ENCODE results near the gene SAP30BP. TPM values are rescaled to one million over a fixed set of nuclear protein-coding genes. Genes with fewer than 3 reads are reported as not detected.

SAP30BP gene
- total RNA-seq, 8 experiments from 2014 or later: 52.5 to 106 (median 75.2) TPM

DNA sequence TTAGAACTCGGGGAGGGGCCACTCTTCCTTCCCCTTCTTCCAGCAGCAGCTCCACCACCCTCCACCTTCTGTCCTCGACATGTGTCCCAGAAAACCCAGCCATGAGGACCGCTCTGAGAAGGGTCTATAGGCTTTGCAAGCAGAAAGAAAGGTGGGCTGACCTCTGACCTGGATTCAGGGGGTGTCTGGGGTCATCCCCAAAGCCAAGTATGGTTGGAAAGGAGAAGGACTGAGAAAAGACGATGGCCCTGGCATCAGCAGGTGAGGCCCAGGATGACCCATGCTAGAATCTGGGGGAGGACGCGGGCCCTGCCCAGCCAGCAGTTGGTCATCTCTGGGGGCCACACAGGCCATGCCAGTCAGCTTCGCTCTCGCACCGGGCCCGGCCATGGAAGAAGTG, 40.0 kb upstream of the SAP30BP start:
- no peak for ATAC-seq (replicated peaks in 6 of 8)
- Histone ChIP-seq H3K4me1 (replicated peaks in 1 of 2) (peaks cover 6 to 8% of the 10 kb centered on the region in 2 donors), H3K4me3 (no peak overlapping the region), H3K27ac (no peak overlapping the region)
- 81 to 100% (median 90%) methylated on average over 3 to 6 of the region's 10 CpGs; no CpG with 5 or more reads in 6 of the 10 experiments for WGBS, 10 experiments
- in situ Hi-C loops (cut with MboI; ENCODE audit: low pct_unique_long_range_greater_than_20kb in 2 of 9, low sequenced_read_pairs in 9 of 9, unreplicated experiment in 9 of 9): no loop called here

DNA sequence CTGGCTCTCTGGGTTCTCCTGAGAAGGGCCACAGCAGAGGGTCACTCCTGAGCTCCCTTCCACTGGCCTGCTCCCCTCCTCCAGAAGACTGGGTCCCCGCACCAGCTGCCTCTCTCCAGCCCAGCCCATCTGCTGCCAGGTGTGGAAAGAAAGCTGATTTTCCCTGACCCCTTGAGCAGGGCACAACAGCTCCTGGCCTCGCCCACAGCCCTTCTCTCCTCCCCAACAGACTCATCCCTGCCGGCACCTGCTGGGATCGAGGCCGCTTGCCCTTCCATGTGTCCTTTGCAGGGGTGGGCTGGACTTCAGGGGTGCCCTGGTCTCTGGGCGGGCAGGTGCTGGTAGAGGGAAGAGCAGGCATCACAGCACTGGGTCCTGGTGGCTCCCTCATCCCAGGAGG, 38.7 kb upstream of the SAP30BP start:
- in situ Hi-C loops (cut with MboI; ENCODE audit: low pct_unique_long_range_greater_than_20kb in 2 of 9, low sequenced_read_pairs in 9 of 9, unreplicated experiment in 9 of 9): no loop called here
- WGBS, 10 experiments: 80 to 100% methylated on average over 1 of the region's 6 CpGs; no CpG with 5 or more reads in 8 of the 10 experiments
- ATAC-seq (replicated peaks in 6 of 8): no peak
- no peak overlapping the region for H3K4me3 ChIP-seq
- no peak overlapping the region for H3K27ac ChIP-seq
- peaks cover 5 to 7% of the 10 kb centered on the region in 2 donors for H3K4me1 ChIP-seq (replicated peaks in 1 of 2)

DNA sequence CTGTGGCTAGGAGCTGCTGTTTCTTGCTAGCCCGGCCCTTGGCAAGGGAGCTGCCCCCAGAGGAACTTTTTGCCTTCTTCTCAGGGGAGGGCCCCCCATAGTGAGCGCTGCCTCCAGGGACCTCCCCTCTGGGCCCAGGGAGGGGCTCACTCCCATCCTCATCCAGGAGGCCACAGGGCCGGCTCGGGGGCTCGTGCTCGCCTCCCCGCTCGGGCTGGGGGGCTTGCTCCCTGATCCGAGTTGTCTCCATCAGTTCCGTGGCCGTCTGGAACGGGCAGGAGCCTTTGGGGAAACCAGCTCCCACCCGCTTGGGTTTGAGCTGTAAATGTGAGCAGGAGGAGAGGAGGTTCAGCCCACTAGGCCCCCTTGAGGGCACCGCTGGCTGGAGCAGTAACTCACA, 38.0 kb upstream of the SAP30BP start:
- in situ Hi-C loops (cut with MboI; ENCODE audit: low pct_unique_long_range_greater_than_20kb in 2 of 9, low sequenced_read_pairs in 9 of 9, unreplicated experiment in 9 of 9): no loop called here

DNA sequence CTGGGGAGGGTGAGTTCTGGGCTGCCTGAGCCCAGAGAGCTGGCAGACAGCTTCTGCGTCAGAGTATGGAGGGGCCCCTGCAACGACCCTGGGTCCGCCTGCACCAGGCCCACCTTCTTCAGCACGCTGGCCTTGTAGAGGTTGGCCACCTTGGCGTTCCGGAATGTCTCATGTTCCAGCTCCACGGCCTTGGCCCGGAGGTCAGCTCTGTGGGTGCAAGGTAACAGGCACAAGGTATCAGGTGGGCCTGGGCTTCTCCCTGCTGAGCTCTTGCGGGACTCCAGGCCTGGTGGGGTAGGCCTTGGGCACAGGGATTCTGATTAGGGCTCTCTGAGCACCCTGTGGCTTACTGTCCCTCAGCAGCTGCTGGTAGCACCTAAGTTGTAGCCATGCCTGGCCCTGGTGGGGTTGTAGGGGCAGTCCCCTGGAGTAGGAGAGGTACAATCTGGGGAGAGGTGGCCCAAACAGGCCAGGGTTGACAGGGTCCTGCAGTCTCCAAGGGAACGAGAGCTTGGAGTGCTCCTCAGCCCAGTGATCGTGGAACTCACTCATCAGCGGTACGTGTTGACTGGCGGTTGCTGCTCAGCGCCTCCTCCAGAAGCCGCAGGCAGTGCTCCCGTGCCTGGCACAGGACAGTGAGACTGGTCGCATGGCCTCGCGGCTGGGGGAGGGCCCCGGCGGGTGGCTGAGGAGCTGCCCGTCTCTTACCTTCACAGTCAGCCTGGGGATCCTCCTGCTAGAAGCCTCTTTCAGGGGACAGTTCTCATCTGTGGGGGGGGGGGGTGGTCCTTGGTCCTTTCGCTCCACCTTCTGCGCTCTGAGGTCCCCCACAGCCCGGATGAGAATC, 36.8 kb upstream of the SAP30BP start:
- ATAC-seq (replicated peaks in 6 of 8): no peak
- H3K4me1 ChIP-seq (replicated peaks in 1 of 2): peaks cover 19% of the 10 kb centered on the region in 2 donors
- in situ Hi-C loops (cut with MboI; ENCODE audit: low pct_unique_long_range_greater_than_20kb in 2 of 9, low sequenced_read_pairs in 9 of 9, unreplicated experiment in 9 of 9): no loop called here

More for the DNA sequence above, 38.0 kb upstream of the SAP30BP start:
- 60 to 91% methylated on average over 2 to 9 of the region's 14 CpGs; no CpG with 5 or more reads in 8 of the 10 experiments for WGBS, 10 experiments
- Histone ChIP-seq H3K4me3 (no peak overlapping the region), H3K4me1 (replicated peaks in 1 of 2) (peaks cover 10 to 13% of the 10 kb centered on the region in 2 donors), H3K27ac (no peak overlapping the region)
- no peak for ATAC-seq (replicated peaks in 6 of 8)

GRCh38 chr17:75631353-75631752, 35.8 kb upstream of the SAP30BP start:
- Histone ChIP-seq H3K4me3 (no peak overlapping the region), H3K27ac (no peak overlapping the region), H3K4me1 (replicated peaks in 1 of 2) (peaks cover 19% of the 10 kb centered on the region in 2 donors)
- no peak for ATAC-seq (replicated peaks in 6 of 8)
- 100% methylated on average over 2 of the region's 27 CpGs; no CpG with 5 or more reads in 9 of the 10 experiments for WGBS, 10 experiments
- in situ Hi-C loops (cut with MboI; ENCODE audit: low pct_unique_long_range_greater_than_20kb in 2 of 9, low sequenced_read_pairs in 9 of 9, unreplicated experiment in 9 of 9): no loop called here

More for the DNA sequence above, 36.8 kb upstream of the SAP30BP start:
- Histone ChIP-seq H3K4me3 (no peak overlapping the region), H3K27ac (no peak overlapping the region)
- WGBS, 10 experiments: 60 to 100% (median 98%) methylated on average over 1 to 9 of the region's 26 CpGs; no CpG with 5 or more reads in 7 of the 10 experiments

DNA sequence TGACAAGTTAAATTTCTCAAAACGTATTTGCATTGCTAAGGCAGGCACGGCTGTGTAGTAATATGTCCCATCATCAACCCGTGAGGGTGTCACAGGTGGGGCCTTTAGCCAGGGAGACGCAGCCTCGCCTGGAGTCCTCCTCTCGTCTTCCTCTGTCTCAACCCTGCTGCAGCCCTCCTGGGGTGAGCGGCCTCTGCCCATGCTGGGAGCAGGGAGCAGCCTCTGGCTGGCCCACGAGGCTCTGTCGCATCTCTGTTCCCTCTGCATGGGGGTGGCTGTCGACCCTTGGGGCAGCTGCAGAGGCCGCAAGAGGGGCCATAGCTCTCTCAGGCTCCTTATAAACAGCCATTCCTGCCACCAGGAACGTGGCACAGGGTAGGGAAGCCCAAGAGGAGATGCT, 34.7 kb upstream of the SAP30BP start:
- ATAC-seq (replicated peaks in 6 of 8): no peak
- H3K4me1 ChIP-seq (replicated peaks in 1 of 2): peaks cover 19% of the 10 kb centered on the region in 2 donors
- H3K27ac ChIP-seq: no peak overlapping the region
- 0 to 87% (median 56%) methylated on average over 1 to 9 of the region's 12 CpGs; no CpG with 5 or more reads in 5 of the 10 experiments for WGBS, 10 experiments
- in situ Hi-C loops (cut with MboI; ENCODE audit: low pct_unique_long_range_greater_than_20kb in 2 of 9, low sequenced_read_pairs in 9 of 9, unreplicated experiment in 9 of 9): no loop called here
- H3K4me3 ChIP-seq: no peak overlapping the region

DNA sequence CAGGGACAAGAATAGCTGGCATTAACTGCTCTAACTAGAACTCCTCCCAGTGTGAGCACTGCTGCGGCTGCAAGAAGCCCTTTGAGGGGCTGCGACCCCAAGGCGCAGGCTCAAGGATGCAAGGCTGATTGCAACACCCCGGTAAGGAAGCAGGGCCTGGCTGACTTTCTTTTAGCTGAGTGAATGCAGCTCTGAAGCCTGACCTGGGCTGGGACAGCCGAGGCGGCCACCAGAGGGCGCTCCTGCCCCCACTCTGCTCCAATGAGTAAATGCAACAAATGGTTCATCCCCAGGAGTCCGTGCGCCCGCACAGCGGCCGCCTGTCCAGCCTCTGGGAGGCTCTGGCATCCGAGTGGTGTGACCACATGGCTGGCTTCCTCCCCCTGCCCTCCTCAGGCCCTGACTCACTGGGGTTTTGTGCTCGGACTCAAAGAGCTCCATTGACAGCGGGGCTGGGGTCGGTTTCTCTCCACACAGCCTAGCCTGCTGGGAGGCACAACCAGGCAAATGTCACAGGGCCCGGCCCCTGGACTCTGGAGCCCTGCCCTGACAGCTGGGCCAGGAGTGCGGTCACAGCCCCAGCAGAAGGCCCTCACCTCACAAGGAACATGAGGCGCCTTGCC, 34.2 kb upstream of the SAP30BP start, which contains the start of gene SMIM5:
SMIM5 (plus strand) TSS at position 572 of the 623 bp plus-strand sequence. CDS start 6,768 bp downstream, outside the sequence.
- peak; percentile 71 to 82 (median 77) for ATAC-seq (replicated peaks in 6 of 8)
- peaks cover 19% of the 10 kb centered on the region in 2 donors for H3K4me1 ChIP-seq (replicated peaks in 1 of 2)
- in situ Hi-C loops (cut with MboI; ENCODE audit: low pct_unique_long_range_greater_than_20kb in 2 of 9, low sequenced_read_pairs in 9 of 9, unreplicated experiment in 9 of 9): no loop called here
- no peak within 1 kb of the TSS for H3K4me3 ChIP-seq
- no peak within 1 kb of the TSS for H3K27ac ChIP-seq
- 0 to 60% (median 3%) methylated on average over 1 to 11 of the region's 19 CpGs; no CpG with 5 or more reads in 3 of the 10 experiments for WGBS, 10 experiments

DNA sequence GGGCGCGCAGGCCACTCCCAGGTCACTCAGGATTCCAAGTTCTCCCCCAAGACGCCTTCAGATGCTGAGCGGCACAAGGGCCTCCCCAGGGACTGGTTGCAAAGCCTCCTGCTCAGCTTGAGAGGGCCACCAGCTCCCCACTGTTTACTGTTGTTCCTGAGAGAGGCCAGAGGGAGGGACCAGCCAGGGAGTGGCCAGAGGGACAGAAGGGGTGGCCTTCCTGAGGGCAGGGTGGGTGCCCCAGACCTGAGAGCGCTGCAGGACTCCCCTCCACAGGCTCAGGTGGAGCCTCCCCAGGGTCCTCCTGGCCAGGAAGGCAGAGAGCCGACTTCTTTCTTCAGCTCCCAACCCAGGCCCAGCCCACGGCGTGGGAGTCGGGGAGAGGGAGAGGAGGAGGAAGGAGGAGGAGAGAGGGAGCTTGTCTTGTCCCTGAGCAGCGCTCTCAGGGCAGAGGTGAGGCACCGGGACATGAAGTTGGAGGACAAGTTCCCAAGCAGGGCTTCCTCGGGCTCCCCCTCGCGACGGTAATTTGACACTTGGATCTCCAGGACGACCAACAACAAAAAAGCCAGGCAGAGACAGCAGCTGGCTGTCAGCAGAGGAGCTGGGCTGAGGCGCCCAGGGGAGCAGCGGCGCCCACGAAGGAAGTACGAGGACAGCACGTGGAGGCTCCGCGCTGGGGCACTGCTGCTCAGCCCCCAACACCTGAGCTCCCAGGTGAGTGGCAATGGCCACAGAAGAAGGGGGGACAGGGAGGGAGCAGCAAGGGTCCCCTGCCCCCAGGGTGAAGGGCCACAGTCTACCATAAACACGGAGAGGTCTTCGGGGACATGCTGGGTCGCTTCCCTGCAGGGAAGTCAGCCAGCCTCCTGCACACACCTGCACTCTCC, 33.4 kb upstream of the SAP30BP start:
- Histone ChIP-seq H3K27ac (no peak overlapping the region), H3K4me3 (no peak overlapping the region), H3K4me1 (replicated peaks in 1 of 2) (peaks cover 19% of the 10 kb centered on the region in 2 donors)
- in situ Hi-C loops (cut with MboI; ENCODE audit: low pct_unique_long_range_greater_than_20kb in 2 of 9, low sequenced_read_pairs in 9 of 9, unreplicated experiment in 9 of 9): no loop called here
- WGBS, 10 experiments: 18 to 75% methylated on average over 2 to 7 of the region's 27 CpGs; no CpG with 5 or more reads in 8 of the 10 experiments
- ATAC-seq (replicated peaks in 6 of 8): peak; percentile 62 to 93 (median 72)

GRCh38 chr17:75634376-75634740, 32.8 kb upstream of the SAP30BP start:
- 47 to 88% (median 49%) methylated on average over 2 to 5 of the region's 9 CpGs; no CpG with 5 or more reads in 7 of the 10 experiments for WGBS, 10 experiments
- Histone ChIP-seq H3K27ac (no peak overlapping the region), H3K4me1 (replicated peaks in 1 of 2) (peaks cover 19% of the 10 kb centered on the region in 2 donors), H3K4me3 (no peak overlapping the region)
- in situ Hi-C loops (cut with MboI; ENCODE audit: low pct_unique_long_range_greater_than_20kb in 2 of 9, low sequenced_read_pairs in 9 of 9, unreplicated experiment in 9 of 9): no loop called here
- no peak for ATAC-seq (replicated peaks in 6 of 8)

GRCh38 chr17:75634754-75635609, 32.2 kb upstream of the SAP30BP start:
- H3K4me1 ChIP-seq (replicated peaks in 1 of 2): peaks cover 19% of the 10 kb centered on the region in 2 donors
- no peak overlapping the region for H3K27ac ChIP-seq
- in situ Hi-C loops (cut with MboI; ENCODE audit: low pct_unique_long_range_greater_than_20kb in 2 of 9, low sequenced_read_pairs in 9 of 9, unreplicated experiment in 9 of 9): no loop called here
- ATAC-seq (replicated peaks in 6 of 8): no peak
- no peak overlapping the region for H3K4me3 ChIP-seq
- 50 to 100% (median 93%) methylated on average over 1 to 3 of the region's 20 CpGs; no CpG with 5 or more reads in 3 of the 10 experiments for WGBS, 10 experiments

GRCh38 chr17:75635610-75636202, 31.4 kb upstream of the SAP30BP start:
- in situ Hi-C loops (cut with MboI; ENCODE audit: low pct_unique_long_range_greater_than_20kb in 2 of 9, low sequenced_read_pairs in 9 of 9, unreplicated experiment in 9 of 9): no loop called here
- no peak overlapping the region for H3K4me3 ChIP-seq
- H3K4me1 ChIP-seq (replicated peaks in 1 of 2): peaks cover 19% of the 10 kb centered on the region in 2 donors
- ATAC-seq (replicated peaks in 6 of 8): no peak
- 40 to 100% (median 85%) methylated on average over 1 to 8 of the region's 16 CpGs; no CpG with 5 or more reads in 5 of the 10 experiments for WGBS, 10 experiments
- H3K27ac ChIP-seq: no peak overlapping the region
